Measurements from ENCODE around the gene CELF2.

GRCh38 chr10:11373717-11374171, 356.1 kb downstream of the CELF2 start:
- no peak for TF ChIP-seq EZH2 (IDR thresholded peaks at IDR 0.05; ENCODE audit: borderline replicate concordance, low read depth, low read length, poor library complexity, severe bottlenecking)
- TF ChIP-seq CTCF (conservative IDR thresholded peaks at IDR 0.05; ENCODE audit: low read depth, low read length) = no peak
